Measurements from ENCODE around the gene COMMD2. TPM values are rescaled to one million over a fixed set of nuclear protein-coding genes. Genes with fewer than 3 reads are reported as not detected.

COMMD2 gene
- total RNA-seq, 1 experiment from 2014 or later, result 64.9 TPM

- H2BK120ac ChIP-seq (ENCODE audit: low read depth, low read length, poor library complexity, severe bottlenecking), result no peak overlapping the region
These were observed 37.0 kb downstream of the COMMD2 start for GRCh38 chr3:149715247-149715646.

More at GRCh38 chr3:149715247-149715646, 37.0 kb downstream of the COMMD2 start:
- Histone ChIP-seq H3K9ac (ENCODE audit: extremely low read depth, insufficient read length, low read length) (no peak overlapping the region), H3K23ac (ENCODE audit: insufficient read length, low read depth, low read length) (no peak overlapping the region), H3T11ph (ENCODE audit: low read length) (no peak overlapping the region), H3K4me1 (ENCODE audit: insufficient read depth, low read length) (no peaks in the 10 kb centered on the region), H3K9me3 (ENCODE audit: control insufficient read depth, low read depth, low read length) (no peaks in the 10 kb centered on the region), H3K18ac (ENCODE audit: insufficient read length, low read depth, low read length) (no peak overlapping the region), H3K56ac (ENCODE audit: insufficient read length, low read depth, low read length) (no peak overlapping the region), H4K91ac (ENCODE audit: insufficient read length, low read depth, low read length) (no peak overlapping the region), H3K4ac (ENCODE audit: low read depth, low read length) (no peak overlapping the region), H3K79me2 (ENCODE audit: insufficient read depth, low read length) (no peaks in the 10 kb centered on the region), H2BK12ac (ENCODE audit: insufficient read length, low read depth, low read length) (no peak overlapping the region), H2AFZ (ENCODE audit: low read length) (no peak overlapping the region), H4K8ac (replicated peaks; ENCODE audit: insufficient read length, low read depth, low read length) (no peak overlapping the region), H2BK5ac (ENCODE audit: insufficient read length, low read length) (no peak overlapping the region), H2BK20ac (ENCODE audit: low read depth, low read length, poor library complexity, severe bottlenecking) (no peak overlapping the region), H4K5ac (ENCODE audit: insufficient read length, low read depth, low read length) (no peak overlapping the region), H2AK5ac (ENCODE audit: insufficient read length, low read length) (no peak overlapping the region), H3K14ac (ENCODE audit: insufficient read depth, low read length) (no peak overlapping the region), H3K27me3 (ENCODE audit: insufficient read depth, low read length) (no peaks in the 10 kb centered on the region), H3K23me2 (ENCODE audit: insufficient read length, low read depth, low read length, poor library complexity, severe bottlenecking) (no peaks in the 10 kb centered on the region), H4K20me1 (ENCODE audit: control insufficient read depth, insufficient read depth, insufficient read length) (no peaks in the 10 kb centered on the region), H3K4me2 (ENCODE audit: insufficient read depth, insufficient read length, low read length) (no peak overlapping the region), H3K79me1 (ENCODE audit: insufficient read depth, low read depth, low read length, poor library complexity, severe bottlenecking) (no peaks in the 10 kb centered on the region), H3K27ac (ENCODE audit: insufficient read length, low read depth, low read length) (no peak overlapping the region), H2BK15ac (ENCODE audit: low read depth, low read length) (no peak overlapping the region)
- no CpG with 5 or more reads among the region's 13 CpGs for WGBS (ENCODE audit: extremely low coverage, insufficient read length, low lambda C conversion rate)
- no peak overlapping the region for H3K27ac Mint-ChIP-seq
- DNase-seq, result no peak
- H3K4me3 Mint-ChIP-seq, result no peak overlapping the region
- TF ChIP-seq CTCF (conservative IDR thresholded peaks at IDR 0.05), result no peak
- H3K9me3 Mint-ChIP-seq, result peaks cover 5 to 13% of the 10 kb centered on the region in 2 experiments; a peak in 4 of 5 replicates
- peaks cover 4% of the 10 kb centered on the region in 2 experiments for H3K4me1 Mint-ChIP-seq
- peaks cover 0 to 7% (median 0%) of the 10 kb centered on the region in 3 experiments; a peak in 1 of 7 replicates for H3K36me3 Mint-ChIP-seq (ENCODE audit: insufficient read depth in 1 of 3, low read depth in 3 of 3)
- no peaks in the 10 kb centered on the region for H3K27me3 Mint-ChIP-seq (ENCODE audit: low read depth)
